ENCODE results near the gene TNS3. TPM values are rescaled to one million over a fixed set of nuclear protein-coding genes. Genes with fewer than 3 reads are reported as not detected.
"Not testable (repeated sequence)": the region's sequence is repeated elsewhere in the genome, so short reads cannot be mapped to it uniquely, and the experiment has no call there.

Gene TNS3
- total RNA-seq, 1 experiment from 2014 or later, result 533 TPM

GRCh38 chr7:47471358-47471703 is 110.6 kb downstream of the TNS3 start:
- no TSS peak for BruUV-seq (replicated peaks)
- ATAC-seq (no peak), DNase-seq (ENCODE audit: low read depth, low spot score) (no peak)
- TF ChIP-seq SIN3A (IDR thresholded peaks at IDR 0.05; ENCODE audit: borderline replicate concordance, insufficient read depth, low read depth, low read length) (no peak), CTCF (IDR thresholded peaks at IDR 0.05) (no peak), REST (IDR thresholded peaks at IDR 0.05; ENCODE audit: insufficient read depth in 1 of 2, low read depth in 2 of 2, low read length in 1 of 2) (no peak), TCF7L2 (IDR thresholded peaks at IDR 0.05; ENCODE audit: low read depth, low read length) (no peak)
- POLR2A ChIA-PET, result interaction anchor here (0.7 kb wide), 1 partner anchor 22 kb away, joined by 3 read pairs; no protein-coding TSS in a partner anchor
- Histone ChIP-seq H3K9me3 (ENCODE audit: control insufficient read depth, insufficient read depth, low read depth, low read length) (no peaks in the 10 kb centered on the region), H3K4me3 (ENCODE audit: low read depth in 2 of 2, low read length in 2 of 2) (no peak overlapping the region), H3K27ac (ENCODE audit: low read length) (peak overlapping the region; percentile 45), H3K27me3 (ENCODE audit: control insufficient read depth, insufficient read depth, low read length) (no peaks in the 10 kb centered on the region), H3K36me3 (ENCODE audit: control insufficient read depth, insufficient read depth, low read length) (peaks cover 20% of the 10 kb centered on the region), H3K4me1 (ENCODE audit: control insufficient read depth, insufficient read depth, low read length) (peaks cover 76% of the 10 kb centered on the region)
- intact Hi-C loops (cut with micrococcal nuclease; ENCODE audit: unreplicated experiment), result no loop called here
- CTCF ChIA-PET, result no interaction called here
- in situ Hi-C loops (cut with HindIII; ENCODE audit: low pct_unique_long_range_greater_than_20kb, low sequenced_read_pairs), result no loop called here

- no peak for ATAC-seq
- H3K27me3 ChIP-seq (ENCODE audit: control insufficient read depth, insufficient read depth, low read length), result no peaks in the 10 kb centered on the region
- peak overlapping the region; percentile 45 for H3K27ac ChIP-seq (ENCODE audit: low read length)
- peak; percentile 69; the same call in 1 of the 2 replicates for TF ChIP-seq TCF7L2 (IDR thresholded peaks at IDR 0.05; ENCODE audit: low read depth, low read length)
- TF ChIP-seq POLR2AphosphoS5 (IDR thresholded peaks at IDR 0.05; ENCODE audit: low read depth, low read length), result no peak
- peaks cover 20% of the 10 kb centered on the region for H3K36me3 ChIP-seq (ENCODE audit: control insufficient read depth, insufficient read depth, low read length)
- intact Hi-C loops (cut with micrococcal nuclease; ENCODE audit: unreplicated experiment) (no loop called here), in situ Hi-C loops (cut with HindIII; ENCODE audit: low pct_unique_long_range_greater_than_20kb, low sequenced_read_pairs) (no loop called here)
- BruUV-seq (replicated peaks), result no TSS peak
- no peaks in the 10 kb centered on the region for H3K9me3 ChIP-seq (ENCODE audit: control insufficient read depth, insufficient read depth, low read depth, low read length)
- H3K4me3 ChIP-seq (ENCODE audit: low read depth in 2 of 2, low read length in 2 of 2), result no peak overlapping the region
- DNase-seq (ENCODE audit: low read depth, low spot score), result no peak
- H3K4me1 ChIP-seq (ENCODE audit: control insufficient read depth, insufficient read depth, low read length), result peaks cover 74% of the 10 kb centered on the region
- ChIA-PET CTCF (interaction anchor here (0.7 kb wide), 1 partner anchor 404 kb away, joined by 3 read pairs; no protein-coding TSS in a partner anchor), POLR2A (no interaction called here)
These were observed 111.1 kb downstream of the TNS3 start for GRCh38 chr7:47470567-47471357.

- H3K4me1 ChIP-seq (ENCODE audit: control insufficient read depth, insufficient read depth, low read length), result peaks cover 70% of the 10 kb centered on the region
- intact Hi-C loops (cut with micrococcal nuclease; ENCODE audit: unreplicated experiment); CTCF ChIA-PET; in situ Hi-C loops (cut with HindIII; ENCODE audit: low pct_unique_long_range_greater_than_20kb, low sequenced_read_pairs); ATAC-seq; H3K27me3 ChIP-seq (ENCODE audit: control insufficient read depth, insufficient read depth, low read length); POLR2A ChIA-PET; H3K4me3 ChIP-seq (ENCODE audit: low read depth in 2 of 2, low read length in 2 of 2); H3K9me3 ChIP-seq (ENCODE audit: control insufficient read depth, insufficient read depth, low read depth, low read length); DNase-seq (ENCODE audit: low read depth, low spot score); H3K27ac ChIP-seq (ENCODE audit: low read length); BruUV-seq (replicated peaks): not testable (repeated sequence)
- peaks cover 21% of the 10 kb centered on the region for H3K36me3 ChIP-seq (ENCODE audit: control insufficient read depth, insufficient read depth, low read length)
These were observed 112.1 kb downstream of the TNS3 start for GRCh38 chr7:47469846-47470245.
